DMS 273 (cell line): ENCODE results near the gene SLC36A1.
A peak's percentile ranks its signal among the peaks of the same experiment; 100 is the strongest.

Source experiments
- DNase-seq: peaks from one replicate; lab custom pipeline; 2025; ENCODE audit not compliant: unreplicated experiment; lab: John Stamatoyannopoulos, UW

SLC36A1 gene

GRCh38 chr5:151451626-151452520 lies 4.5 kb downstream of the SLC36A1 start:
- no peak for DNase-seq

DNA sequence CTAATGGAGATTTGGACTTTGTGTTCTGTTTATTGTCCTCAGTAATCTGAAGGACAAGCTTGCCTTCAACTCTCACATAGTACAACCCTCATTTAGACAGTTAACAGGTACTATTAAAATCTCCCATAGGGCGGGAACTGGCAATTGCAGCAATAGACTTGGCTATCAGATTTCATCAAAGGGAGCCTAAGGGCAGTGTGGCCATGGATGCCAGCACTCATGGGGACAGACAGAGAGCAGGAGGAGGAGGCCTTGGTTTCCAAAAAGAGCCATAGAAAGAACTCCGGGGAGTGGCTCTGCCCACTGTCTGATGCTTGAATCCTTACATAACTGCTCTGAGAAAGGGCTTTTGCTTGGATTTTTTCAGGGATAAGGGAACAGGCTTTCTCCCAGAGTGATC lies 6.8 kb downstream of the SLC36A1 start:
- DNase-seq: no peak

DNA sequence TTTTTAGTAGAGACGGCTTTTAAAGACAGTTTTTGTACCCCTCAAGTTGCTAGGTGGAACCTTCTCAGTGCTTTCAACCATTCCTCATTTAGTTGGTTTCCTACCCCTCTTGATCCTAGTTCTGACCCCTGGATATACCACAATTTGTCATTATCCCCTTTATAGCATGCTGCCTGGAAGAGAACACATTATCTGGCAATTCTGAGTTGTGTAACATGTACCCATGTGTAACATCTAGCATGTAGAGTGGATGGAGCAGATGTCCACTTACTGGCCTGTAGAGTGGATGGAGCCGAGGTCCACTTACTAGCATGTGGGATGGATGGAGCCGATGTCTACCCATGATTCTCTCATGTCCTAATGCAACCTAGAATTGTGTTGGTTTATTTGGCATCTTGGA lies 7.5 kb downstream of the SLC36A1 start:
- DNase-seq: no peak

GRCh38 chr5:151456321-151456940 lies 9.0 kb downstream of the SLC36A1 start:
- DNase-seq: no peak

DNA sequence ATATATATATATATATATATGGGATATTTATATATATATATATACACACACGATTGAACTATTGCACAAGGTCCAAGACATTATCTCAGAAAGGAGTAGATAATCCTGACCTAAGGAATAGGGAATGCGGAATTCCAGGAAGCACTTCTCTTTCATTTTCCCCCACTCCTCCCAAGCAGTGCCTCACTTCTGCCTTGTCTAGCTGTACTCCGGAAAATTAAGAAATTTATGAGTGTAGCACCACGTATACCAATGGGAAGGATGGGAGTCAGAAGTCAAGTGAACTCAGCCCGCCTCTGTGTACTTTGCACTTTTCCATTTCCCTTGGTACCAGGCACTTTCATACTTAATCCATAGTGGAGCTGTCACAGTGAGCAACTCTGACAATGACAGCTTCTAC lies 10.9 kb downstream of the SLC36A1 start:
- DNase-seq: no peak

GRCh38 chr5:151459680-151460324 lies 12.4 kb downstream of the SLC36A1 start:
- DNase-seq: no peak

GRCh38 chr5:151461312-151461711 lies 13.9 kb downstream of the SLC36A1 start:
- no peak for DNase-seq

- DNase-seq: peak; percentile 29
Measured at GRCh38 chr5:151463137-151464029, 16.0 kb downstream of the SLC36A1 start.

DNA sequence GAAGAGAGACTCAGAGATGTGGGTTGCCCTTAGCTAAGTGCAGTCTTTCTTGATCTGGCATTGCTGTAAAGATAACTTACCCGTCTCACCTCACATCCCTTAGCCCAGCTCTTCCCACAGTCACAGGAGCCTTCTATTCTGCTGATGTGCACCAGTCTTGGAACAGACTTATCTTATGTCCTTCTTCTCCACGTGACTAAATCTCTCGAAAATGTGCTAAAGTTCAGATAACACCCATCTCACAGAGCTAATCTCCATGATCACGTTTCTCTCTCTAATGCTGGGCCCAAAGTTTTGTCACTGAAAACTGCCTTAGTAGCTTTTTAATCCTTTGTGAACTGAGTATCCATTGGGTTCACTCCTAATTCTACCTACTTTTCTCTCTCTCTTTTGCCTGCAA lies 16.7 kb downstream of the SLC36A1 start:
- DNase-seq: no peak

DNA sequence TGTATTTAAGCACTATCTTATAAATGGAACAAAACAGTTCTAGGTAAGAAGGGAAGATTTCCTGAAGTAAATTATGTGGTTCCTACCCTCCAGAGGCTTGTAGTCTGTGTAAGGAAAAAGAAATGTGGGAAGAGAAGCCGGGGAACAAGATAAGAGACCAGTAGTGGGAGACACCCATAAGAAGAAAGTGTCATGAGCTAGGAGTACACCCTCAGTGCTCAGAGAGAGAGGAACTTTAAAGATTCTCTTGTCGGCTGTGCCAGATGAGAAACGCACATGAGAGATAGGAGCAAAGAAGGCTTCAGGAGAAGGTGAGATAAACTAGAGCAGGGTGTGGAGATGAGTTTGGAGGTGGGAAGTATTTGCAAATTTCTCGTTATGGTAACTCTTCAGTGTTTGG lies 18.1 kb downstream of the SLC36A1 start:
- DNase-seq: no peak

- DNase-seq: no peak
Measured at GRCh38 chr5:151467576-151467975, 20.2 kb downstream of the SLC36A1 start.

DNA sequence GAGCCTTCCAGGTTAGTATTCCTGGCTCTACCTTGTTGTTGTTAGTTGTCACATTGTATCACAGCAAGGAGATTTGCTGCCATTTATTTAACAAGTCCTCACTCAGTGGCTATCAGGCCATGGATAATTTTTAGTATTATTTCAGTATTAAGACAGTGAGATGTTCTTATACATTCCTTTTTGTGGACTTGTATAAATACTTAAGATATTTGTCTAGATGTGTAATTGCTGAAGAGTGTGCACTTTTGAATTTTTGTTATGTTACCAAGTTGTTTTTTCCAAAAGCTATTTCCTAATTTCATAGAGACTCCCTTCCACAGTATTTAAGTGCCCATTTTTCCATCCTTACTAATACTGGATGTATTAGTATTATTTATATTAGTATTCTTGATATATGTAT lies 22.0 kb downstream of the SLC36A1 start:
- no peak for DNase-seq

DNA sequence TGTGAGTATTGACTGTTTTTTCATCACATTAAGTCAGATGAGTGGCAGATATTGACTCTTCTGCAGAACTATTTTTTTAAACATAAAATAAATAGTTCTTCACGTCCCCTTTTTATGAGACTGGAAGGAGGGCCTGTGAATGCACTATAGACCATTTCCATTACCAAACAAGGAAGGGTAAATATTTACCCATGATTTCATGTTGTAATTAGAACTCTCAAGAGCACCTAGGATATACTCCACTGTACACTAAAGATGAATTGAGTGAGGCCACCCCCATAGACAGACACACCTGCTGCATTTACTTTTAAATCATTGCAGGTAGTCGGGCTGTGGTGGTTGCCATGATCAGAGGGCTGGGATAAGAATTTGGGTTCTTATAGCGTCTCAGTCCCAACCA lies 22.6 kb downstream of the SLC36A1 start:
- no peak for DNase-seq

DNA sequence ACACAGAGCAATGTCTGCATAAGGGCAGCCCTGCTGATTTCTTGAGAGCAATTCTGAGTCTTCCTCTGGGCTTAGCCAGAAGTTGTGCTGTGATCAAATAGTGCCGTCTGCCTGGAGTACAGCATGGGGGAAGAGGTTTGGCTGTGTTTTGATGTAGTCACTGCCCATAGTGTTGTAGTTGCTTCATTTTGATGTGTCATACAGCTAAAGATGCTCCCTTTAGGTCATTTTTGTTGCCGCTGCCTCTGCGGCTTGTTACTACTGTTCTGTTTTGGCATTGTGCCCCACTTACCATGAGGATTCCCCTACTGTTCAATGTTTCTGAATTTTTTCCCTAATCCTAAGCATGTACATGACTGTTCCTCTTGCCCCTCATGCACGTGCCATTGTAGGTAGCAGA lies 23.0 kb downstream of the SLC36A1 start:
- no peak for DNase-seq

DNA sequence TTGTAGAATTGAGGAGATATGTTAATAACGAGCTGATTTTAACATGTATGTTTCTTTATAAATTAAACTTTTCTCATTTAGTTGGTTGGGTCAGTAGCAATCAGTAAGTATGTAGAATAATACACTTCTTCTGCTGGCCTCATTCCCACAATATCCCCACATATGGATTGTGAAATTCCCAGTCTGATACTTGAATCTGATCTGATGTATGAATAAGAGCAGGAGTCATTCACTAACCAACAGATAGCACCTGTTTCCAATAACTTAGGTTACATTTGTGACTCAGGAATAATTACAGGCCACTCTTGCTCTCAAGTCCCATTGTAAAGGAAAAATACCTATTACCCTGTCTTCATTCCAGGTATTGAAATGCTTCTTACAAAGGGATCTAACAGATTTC lies 23.9 kb downstream of the SLC36A1 start:
- DNase-seq: no peak

GRCh38 chr5:151474799-151475198 lies 27.4 kb downstream of the SLC36A1 start:
- no peak for DNase-seq

DNA sequence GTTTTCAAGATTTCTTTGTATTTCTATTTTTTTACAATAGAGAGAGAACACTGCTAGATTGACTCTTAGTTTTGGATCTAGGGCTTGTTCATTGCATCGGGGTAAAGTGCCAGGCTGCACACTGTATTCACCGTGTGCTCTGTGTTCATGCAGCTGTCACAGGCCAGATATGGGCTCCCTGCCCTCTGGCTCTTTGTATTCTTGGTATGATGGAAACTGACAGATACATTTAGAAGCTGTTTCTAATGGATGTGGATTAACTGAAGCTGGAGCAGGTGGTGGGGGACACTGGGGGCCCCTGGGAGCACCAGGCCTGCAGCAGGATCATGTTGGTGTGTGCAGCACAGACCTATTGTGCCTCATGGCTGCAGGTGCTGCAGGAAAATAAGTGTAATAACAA lies 28.0 kb downstream of the SLC36A1 start:
- no peak for DNase-seq

DNA sequence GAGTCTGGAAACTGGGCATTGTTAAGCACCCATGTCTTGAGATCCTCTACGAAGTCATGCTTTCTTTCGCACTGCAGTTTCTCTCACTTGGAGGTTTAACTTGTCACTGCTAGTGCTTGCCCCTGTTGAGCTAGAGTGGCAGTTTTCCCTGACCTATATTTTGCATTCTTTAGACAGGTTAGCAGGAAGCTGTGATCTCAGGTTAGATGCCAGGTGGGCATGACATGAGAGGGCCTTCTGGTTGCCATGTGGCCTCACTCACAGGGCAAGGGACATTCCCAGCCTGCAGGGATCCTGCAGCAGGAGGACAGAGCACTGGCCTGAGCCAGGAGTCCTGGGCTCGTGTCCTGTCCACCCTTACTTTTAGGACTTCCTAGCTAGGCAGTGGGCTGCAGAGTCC lies 28.6 kb downstream of the SLC36A1 start:
- no peak for DNase-seq

- DNase-seq: no peak
Measured at GRCh38 chr5:151477101-151477500, 29.7 kb downstream of the SLC36A1 start.

- DNase-seq: peak; percentile 84
Measured at GRCh38 chr5:151480384-151481293, 33.2 kb downstream of the SLC36A1 start.
